Bronchial epithelial cell (primary cell): ENCODE results near the gene NKIRAS2. TPM values are rescaled to one million over a fixed set of nuclear protein-coding genes. Genes with fewer than 3 reads are reported as not detected.
A peak's percentile ranks its signal among the peaks of the same experiment; 100 is the strongest.

Source experiments
- DNase-seq: peaks from one replicate; pipeline ENCODE4 v3.0.0-alpha.2; 2010; ENCODE audit warnings: low read depth
- FAIRE-seq: peaks from 2 replicates; lab custom pipeline; 2011; peaks lifted over from hg19 to GRCh38; lab: Jason Lieb, UNC
- H3K27me3 ChIP-seq: 2 replicates; pipeline ENCODE4 v1.5.1; 2011; ENCODE audit warnings: low read length; ENCODE audit not compliant: control insufficient read depth, insufficient read depth
- H3K36me3 ChIP-seq: 2 replicates; pipeline ENCODE4 v1.5.1; 2011; ENCODE audit warnings: low read length; ENCODE audit not compliant: control insufficient read depth, insufficient read depth
- H3K4me3 ChIP-seq: 2 replicates; pipeline ENCODE4 v1.5.1; 2011; ENCODE audit warnings: mild to moderate bottlenecking, low read depth, low read length, control low read depth
- total RNA-seq: library from RNA; depleted of rRNA; stranded (reverse); fragments of >200 nt; gene quantifications from 2 replicates; pipeline ENCODE4 v1.2.1, GENCODE V29; 2014
- TF ChIP-seq, protein P1 (sequence below): IDR thresholded peaks from 2 replicates; pipeline ENCODE4 v1.5.1; 2011; ENCODE audit warnings: mild to moderate bottlenecking, moderate library complexity, low read length, control low read depth, inconsistent platforms; ENCODE audit not compliant: insufficient read depth, severe bottlenecking

NKIRAS2 gene
- total RNA-seq, 1 donor from 2014 or later: 13.7 TPM

DNA sequence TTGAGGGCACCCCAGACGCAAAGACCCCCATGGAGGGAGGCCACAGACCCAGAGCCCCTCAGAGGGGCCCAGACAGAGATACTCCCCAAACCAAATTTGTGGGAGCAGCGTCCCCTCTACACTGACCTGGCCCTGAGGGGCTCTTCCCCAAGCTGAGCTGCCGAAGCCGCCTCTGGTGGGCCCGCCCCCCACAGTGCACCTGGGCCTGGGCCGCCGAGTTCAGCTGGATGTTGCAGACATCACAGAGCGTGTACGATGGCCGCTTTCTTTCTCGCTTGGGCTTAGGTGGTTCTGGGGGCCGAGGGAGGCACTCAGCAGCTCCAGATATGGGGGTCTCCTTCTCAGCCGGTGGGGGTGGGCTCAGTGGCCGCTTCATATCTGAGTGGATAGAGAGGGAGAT is 42.8 kb downstream of the NKIRAS2 start:
- H3K27me3 ChIP-seq: peaks cover 4% of the 10 kb centered on the region
- H3K4me3 ChIP-seq: no peak overlapping the region
- no peaks in the 10 kb centered on the region for H3K36me3 ChIP-seq
- FAIRE-seq: no peak
- TF ChIP-seq, protein P1, sequence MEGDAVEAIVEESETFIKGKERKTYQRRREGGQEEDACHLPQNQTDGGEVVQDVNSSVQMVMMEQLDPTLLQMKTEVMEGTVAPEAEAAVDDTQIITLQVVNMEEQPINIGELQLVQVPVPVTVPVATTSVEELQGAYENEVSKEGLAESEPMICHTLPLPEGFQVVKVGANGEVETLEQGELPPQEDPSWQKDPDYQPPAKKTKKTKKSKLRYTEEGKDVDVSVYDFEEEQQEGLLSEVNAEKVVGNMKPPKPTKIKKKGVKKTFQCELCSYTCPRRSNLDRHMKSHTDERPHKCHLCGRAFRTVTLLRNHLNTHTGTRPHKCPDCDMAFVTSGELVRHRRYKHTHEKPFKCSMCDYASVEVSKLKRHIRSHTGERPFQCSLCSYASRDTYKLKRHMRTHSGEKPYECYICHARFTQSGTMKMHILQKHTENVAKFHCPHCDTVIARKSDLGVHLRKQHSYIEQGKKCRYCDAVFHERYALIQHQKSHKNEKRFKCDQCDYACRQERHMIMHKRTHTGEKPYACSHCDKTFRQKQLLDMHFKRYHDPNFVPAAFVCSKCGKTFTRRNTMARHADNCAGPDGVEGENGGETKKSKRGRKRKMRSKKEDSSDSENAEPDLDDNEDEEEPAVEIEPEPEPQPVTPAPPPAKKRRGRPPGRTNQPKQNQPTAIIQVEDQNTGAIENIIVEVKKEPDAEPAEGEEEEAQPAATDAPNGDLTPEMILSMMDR: no peak
- no peak for DNase-seq

DNA sequence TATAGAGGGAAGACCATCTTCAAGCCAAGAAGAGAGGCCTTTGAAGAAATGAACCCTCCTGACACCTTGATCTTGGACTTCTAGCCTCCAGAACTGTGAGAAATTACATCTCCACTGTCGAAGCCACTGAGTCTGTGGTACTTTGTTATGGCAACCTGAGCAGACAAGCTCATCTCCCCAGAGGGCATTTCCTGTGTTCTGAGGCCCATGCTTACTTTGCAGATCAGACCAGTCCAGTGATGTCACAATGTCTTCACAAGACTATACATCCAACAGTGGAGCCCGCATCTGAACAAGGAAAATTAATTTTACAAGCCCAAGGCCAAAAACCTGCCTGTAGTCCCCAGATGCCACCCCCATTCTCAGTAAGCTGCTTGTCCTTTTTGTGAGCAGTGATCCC is 45.3 kb downstream of the NKIRAS2 start:
- no peak for FAIRE-seq
- Histone ChIP-seq H3K4me3 (no peak overlapping the region), H3K27me3 (peaks cover 3% of the 10 kb centered on the region), H3K36me3 (no peaks in the 10 kb centered on the region)
- TF ChIP-seq, protein P1: no peak
- DNase-seq: no peak

DNA sequence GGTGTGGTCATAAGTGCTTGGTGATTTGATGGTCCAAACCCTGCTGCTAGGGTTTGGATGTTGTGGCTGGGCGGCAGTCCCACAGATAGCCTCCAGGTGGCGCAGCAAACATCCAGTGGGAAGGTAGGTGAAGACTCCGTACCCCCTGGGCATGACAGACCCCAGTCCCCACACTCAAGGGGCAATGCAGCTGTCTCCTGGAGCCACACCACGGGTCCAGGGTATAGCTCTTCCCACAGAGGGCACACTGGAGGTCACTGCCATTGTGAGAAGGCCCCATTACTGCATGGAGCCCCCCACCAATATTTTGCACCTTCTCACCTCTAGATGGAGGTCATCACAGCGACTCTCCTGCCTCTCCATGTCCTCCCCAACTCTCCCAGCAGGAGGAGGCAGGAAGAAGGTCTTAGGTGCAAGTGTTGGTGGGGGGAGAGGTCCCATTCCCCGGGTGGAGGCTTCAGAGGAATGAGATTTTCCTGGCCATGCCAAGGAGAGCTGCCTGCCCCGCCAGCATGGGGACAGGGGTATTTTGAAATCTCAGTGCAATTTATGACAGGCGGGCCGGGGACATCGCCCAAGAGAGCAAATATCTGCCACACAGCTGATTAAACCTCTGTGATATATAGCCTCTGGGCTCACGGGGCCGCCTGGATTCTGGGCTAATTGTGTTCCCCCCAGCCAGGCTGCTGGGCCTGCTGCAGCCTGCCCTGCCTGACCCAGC is 47.6 kb downstream of the NKIRAS2 start:
- no peak overlapping the region for H3K4me3 ChIP-seq
- H3K27me3 ChIP-seq: peaks cover 13% of the 10 kb centered on the region
- no peak for FAIRE-seq
- H3K36me3 ChIP-seq: no peaks in the 10 kb centered on the region
- TF ChIP-seq, protein P1: peak; percentile 84
- DNase-seq: peak; percentile 28

DNA sequence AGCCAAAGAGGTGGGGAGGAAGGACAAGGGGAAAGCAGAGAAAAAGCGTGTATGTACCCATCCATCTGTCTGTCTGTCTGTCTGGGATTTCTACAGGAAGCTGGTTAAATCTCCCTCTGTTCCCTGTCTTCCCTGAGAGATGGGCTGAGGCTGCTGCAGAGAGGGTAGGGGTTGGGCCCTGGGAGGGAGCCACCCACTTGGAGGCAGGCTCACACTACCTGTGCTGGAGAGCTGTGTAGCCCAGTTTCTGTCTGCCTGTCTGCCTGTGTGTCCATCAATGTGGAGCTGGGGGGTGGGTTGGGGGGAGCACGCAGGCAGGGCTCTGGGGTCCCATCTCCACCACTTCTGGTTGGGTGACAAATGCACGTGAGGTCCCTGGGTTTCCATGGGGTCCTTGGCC is 49.1 kb downstream of the NKIRAS2 start:
- Histone ChIP-seq H3K36me3 (no peaks in the 10 kb centered on the region), H3K27me3 (peaks cover 20% of the 10 kb centered on the region), H3K4me3 (no peak overlapping the region)
- DNase-seq (no peak), FAIRE-seq (no peak)
- TF ChIP-seq, protein P1: no peak

DNA sequence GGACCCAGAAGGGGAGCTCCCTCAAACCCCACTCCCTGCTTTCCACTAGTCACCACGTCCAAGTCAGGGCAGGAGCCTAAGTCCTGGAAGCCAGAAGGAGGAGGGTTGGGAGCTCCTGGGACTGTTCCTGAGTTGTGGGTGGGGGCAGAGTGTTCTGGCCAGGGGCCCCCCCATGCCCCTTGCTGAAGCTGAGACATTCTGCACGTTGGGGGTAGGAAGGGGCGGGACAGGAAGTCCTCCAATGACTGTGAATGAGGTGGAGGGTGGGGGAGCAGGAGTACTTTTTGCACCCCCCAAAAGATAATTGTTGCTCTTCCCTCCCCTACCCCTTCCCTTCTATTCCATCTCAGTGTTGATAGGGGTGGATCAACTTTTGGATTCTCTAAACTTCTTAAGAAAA is 51.9 kb downstream of the NKIRAS2 start:
- no peak overlapping the region for H3K4me3 ChIP-seq
- peaks cover 20% of the 10 kb centered on the region for H3K27me3 ChIP-seq
- FAIRE-seq (no peak), DNase-seq (no peak)
- H3K36me3 ChIP-seq: no peaks in the 10 kb centered on the region
- TF ChIP-seq, protein P1: no peak
